Activated CD4-positive, CD25-positive, alpha-beta regulatory T cell treated with anti-CD3 and anti-CD28 coated beads, Interleukin-2, amount 50 U/mL, for 16 hours (primary cell): ENCODE data around the gene KRT27.

ENCODE experiments used
- DNase-seq: peaks from one replicate; pipeline ENCODE4 v3.0.0-alpha.2; 2020; ENCODE audit warnings: low read depth, low spot score

KRT27 gene

GRCh38 chr17:40809721-40810421 is 27.5 kb upstream of the KRT27 start:
- DNase-seq: no peak

GRCh38 chr17:40806131-40806530 is 23.8 kb upstream of the KRT27 start:
- DNase-seq: no peak

- peak; percentile 58 for DNase-seq
Observed at GRCh38 chr17:40803617-40804082, 21.3 kb upstream of the KRT27 start.

- DNase-seq: no peak
Observed at GRCh38 chr17:40801157-40801556, 18.8 kb upstream of the KRT27 start.

- no peak for DNase-seq
Observed at GRCh38 chr17:40800381-40800780, 18.0 kb upstream of the KRT27 start.

GRCh38 chr17:40799859-40800258 is 17.5 kb upstream of the KRT27 start, which contains the start of gene KRT28:
KRT28 (minus strand) TSS chr17:40799959; CDS start chr17:40799893, 66 bp downstream.
- DNase-seq: no peak

- no peak for DNase-seq
Observed at GRCh38 chr17:40796846-40797245, 14.5 kb upstream of the KRT27 start.

GRCh38 chr17:40795019-40795667 is 12.8 kb upstream of the KRT27 start:
- DNase-seq: no peak

GRCh38 chr17:40794466-40794865 is 12.1 kb upstream of the KRT27 start:
- no peak for DNase-seq

GRCh38 chr17:40793832-40794231 is 11.5 kb upstream of the KRT27 start:
- DNase-seq: no peak

GRCh38 chr17:40791787-40792436 is 9.6 kb upstream of the KRT27 start:
- DNase-seq: no peak

GRCh38 chr17:40791111-40791510 is 8.8 kb upstream of the KRT27 start:
- DNase-seq: no peak

- no peak for DNase-seq
Observed at GRCh38 chr17:40779181-40779909, 3.0 kb downstream of the KRT27 start.

- no peak for DNase-seq
Observed at GRCh38 chr17:40778461-40778860, 3.9 kb downstream of the KRT27 start.

- DNase-seq: no peak
Observed at GRCh38 chr17:40777971-40778370, 4.4 kb downstream of the KRT27 start.

- DNase-seq: no peak
Observed at GRCh38 chr17:40777459-40777858, 4.9 kb downstream of the KRT27 start.

- no peak for DNase-seq
Observed at GRCh38 chr17:40775945-40776344, 6.4 kb downstream of the KRT27 start.

- no peak for DNase-seq
Observed at GRCh38 chr17:40772101-40772500, 10.2 kb downstream of the KRT27 start, which contains the start of gene KRT26. KRT26 (minus strand) TSS chr17:40772201; CDS start chr17:40772113, 88 bp downstream.

- DNase-seq: no peak
Observed at GRCh38 chr17:40765657-40766056, 16.7 kb downstream of the KRT27 start.

GRCh38 chr17:40763752-40764151 is 18.6 kb downstream of the KRT27 start:
- DNase-seq: no peak

- DNase-seq: no peak
Observed at GRCh38 chr17:40760105-40761016, 22.0 kb downstream of the KRT27 start.
